Osteocyte (in vitro differentiated cells): Measurements from ENCODE around the gene RAB5A. TPM values are rescaled to one million over a fixed set of nuclear protein-coding genes. Genes with fewer than 3 reads are reported as not detected.
"Not testable (repeated sequence)": the region's sequence is repeated elsewhere in the genome, so short reads cannot be mapped to it uniquely, and the experiment has no call there.

Source experiments
- DNase-seq: peaks from one replicate; pipeline ENCODE4 v3.0.0; 2021; ENCODE audit warnings: mixed read lengths; ENCODE audit not compliant: unreplicated experiment; ENCODE audit errors: extremely low spot score
- H3K27ac Mint-ChIP-seq: one replicate; pipeline ENCODE4 v1.8.0; 2021; ENCODE audit warnings: mild to moderate bottlenecking, mixed read lengths; ENCODE audit not compliant: unreplicated experiment
- H3K27me3 Mint-ChIP-seq: one replicate; pipeline ENCODE4 v1.8.0; 2021; ENCODE audit warnings: mixed read lengths; ENCODE audit not compliant: unreplicated experiment
- H3K36me3 Mint-ChIP-seq: one replicate; pipeline ENCODE4 v1.8.0; 2021; ENCODE audit warnings: mixed read lengths; ENCODE audit not compliant: unreplicated experiment
- H3K4me1 Mint-ChIP-seq: one replicate; pipeline ENCODE4 v1.8.0; 2021; ENCODE audit warnings: mixed read lengths; ENCODE audit not compliant: unreplicated experiment
- H3K4me3 Mint-ChIP-seq: one replicate; pipeline ENCODE4 v1.8.0; 2021; ENCODE audit warnings: mild to moderate bottlenecking, moderate library complexity, mixed read lengths; ENCODE audit not compliant: unreplicated experiment
- H3K9me3 Mint-ChIP-seq: one replicate; pipeline ENCODE4 v1.8.0; 2021; ENCODE audit warnings: mixed read lengths; ENCODE audit not compliant: unreplicated experiment
- CTCF ChIP-seq: fragments of 200-600 bp; sonication (generic); IDR thresholded peaks from 2 replicates; pipeline ENCODE4 v1.5.0; 2021; ENCODE audit warnings: antibody characterized with exemption, mild to moderate bottlenecking, moderate library complexity
- total RNA-seq: library from RNA; stranded (reverse); gene quantifications from 2 replicates; pipeline ENCODE4 v1.2.1, GENCODE V29; 2021

RAB5A gene
- total RNA-seq, 1 donor from 2014 or later: 83.0 TPM

GRCh38 chr3:19947549-19948225 lies 790 bp downstream of the RAB5A start:
- Mint-ChIP-seq H3K27ac (peak overlapping the region; percentile 100), H3K9me3 (no peaks in the 10 kb centered on the region), H3K4me1 (peaks cover 39% of the 10 kb centered on the region), H3K27me3 (no peaks in the 10 kb centered on the region), H3K36me3 (peaks cover 21% of the 10 kb centered on the region), H3K4me3 (peak overlapping the region; percentile 100)
- peak; percentile 85 for DNase-seq
- no peak for TF ChIP-seq CTCF

GRCh38 chr3:19948226-19948591 lies 1.3 kb downstream of the RAB5A start:
- peaks cover 26% of the 10 kb centered on the region for H3K36me3 Mint-ChIP-seq
- no peaks in the 10 kb centered on the region for H3K27me3 Mint-ChIP-seq
- H3K27ac Mint-ChIP-seq: peak overlapping the region; percentile 100
- DNase-seq: no peak
- H3K4me1 Mint-ChIP-seq: peaks cover 41% of the 10 kb centered on the region
- no peaks in the 10 kb centered on the region for H3K9me3 Mint-ChIP-seq
- H3K4me3 Mint-ChIP-seq: peak overlapping the region; percentile 100
- TF ChIP-seq CTCF: no peak

GRCh38 chr3:19950316-19950715 lies 3.4 kb downstream of the RAB5A start:
- no peak for TF ChIP-seq CTCF
- H3K4me3 Mint-ChIP-seq: no peak overlapping the region
- H3K9me3 Mint-ChIP-seq: no peaks in the 10 kb centered on the region
- peaks cover 32% of the 10 kb centered on the region for H3K36me3 Mint-ChIP-seq
- DNase-seq: no peak
- H3K27me3 Mint-ChIP-seq: no peaks in the 10 kb centered on the region
- H3K27ac Mint-ChIP-seq: no peak overlapping the region
- H3K4me1 Mint-ChIP-seq: peaks cover 40% of the 10 kb centered on the region

DNA sequence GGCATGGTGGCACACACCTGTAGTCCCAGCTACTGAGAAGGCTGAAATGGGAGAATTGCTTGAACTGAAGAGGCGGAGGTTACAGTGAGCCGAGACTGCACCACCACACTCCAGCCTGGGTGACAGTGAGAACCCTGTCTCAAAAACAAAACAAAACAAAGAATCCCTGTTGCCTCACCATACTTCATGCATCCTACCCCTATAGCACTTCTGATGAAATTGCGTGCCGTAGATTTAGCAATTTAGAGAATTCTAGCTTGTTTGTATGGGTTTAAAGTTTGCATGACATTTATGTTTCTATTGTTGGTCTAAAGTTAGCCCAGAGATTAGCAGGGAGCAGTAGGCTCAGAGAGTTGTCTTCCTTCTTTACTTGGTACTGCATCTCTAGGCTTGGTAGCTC lies 7.8 kb downstream of the RAB5A start:
- Mint-ChIP-seq H3K4me1 (peaks cover 26% of the 10 kb centered on the region), H3K36me3 (peaks cover 39% of the 10 kb centered on the region), H3K27ac (no peak overlapping the region), H3K9me3 (no peaks in the 10 kb centered on the region), H3K4me3 (no peak overlapping the region), H3K27me3 (no peaks in the 10 kb centered on the region)
- DNase-seq: no peak
- TF ChIP-seq CTCF: no peak

DNA sequence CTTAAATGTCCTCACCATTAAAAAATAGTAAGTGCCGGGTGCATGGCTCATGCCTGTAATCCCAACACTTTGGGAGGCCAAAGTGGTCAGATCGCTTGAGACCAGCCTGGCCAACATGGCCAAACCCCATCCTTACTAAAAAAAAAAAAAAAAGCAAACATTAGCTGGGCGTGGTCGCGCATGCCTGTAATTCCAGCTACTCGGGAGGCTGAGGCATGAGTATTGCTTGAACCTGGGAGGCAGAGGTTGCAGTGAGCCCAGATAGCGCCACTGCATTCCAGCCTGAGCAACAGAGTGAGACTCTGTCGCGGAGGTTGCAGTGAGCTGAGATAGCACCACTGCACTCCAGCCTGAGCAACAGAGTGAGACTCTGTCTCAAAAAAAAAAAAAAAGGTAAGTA lies 10.5 kb downstream of the RAB5A start:
- H3K36me3 Mint-ChIP-seq: peaks cover 22% of the 10 kb centered on the region
- H3K27me3 Mint-ChIP-seq, H3K9me3 Mint-ChIP-seq, DNase-seq, H3K27ac Mint-ChIP-seq, H3K4me3 Mint-ChIP-seq: not testable (repeated sequence)
- peaks cover 15% of the 10 kb centered on the region for H3K4me1 Mint-ChIP-seq

GRCh38 chr3:19959505-19959904 lies 12.6 kb downstream of the RAB5A start:
- TF ChIP-seq CTCF: no peak
- DNase-seq: no peak
- H3K36me3 Mint-ChIP-seq: peaks cover 15% of the 10 kb centered on the region
- no peak overlapping the region for H3K27ac Mint-ChIP-seq
- no peaks in the 10 kb centered on the region for H3K9me3 Mint-ChIP-seq
- no peaks in the 10 kb centered on the region for H3K27me3 Mint-ChIP-seq
- peaks cover 10% of the 10 kb centered on the region for H3K4me1 Mint-ChIP-seq
- no peak overlapping the region for H3K4me3 Mint-ChIP-seq
